Esophagus muscularis mucosa (tissue), 3 donors: ENCODE results near the gene RNF222.

Experiments used
- CTCF ChIP-seq, 3 experiments: fragments of 200-600 bp in 2 of 3; fragments of 450-650 bp in 1 of 3; sonication (generic) in 2 of 3; IDR thresholded peaks; one replicate each; pipeline ENCODE4 v1.5.1; 2017 to 2019; ENCODE audit warnings: antibody characterized with exemption in 3 of 3, mild to moderate bottlenecking in 2 of 3, moderate library complexity in 1 of 3
- POLR2A ChIP-seq: fragments of 450-650 bp; IDR thresholded peaks from one replicate; pipeline ENCODE4 v1.6.1; 2017; ENCODE audit warnings: antibody characterized with exemption, moderate library complexity, mild to moderate bottlenecking, low read depth
- POLR2AphosphoS5 ChIP-seq, 2 donors: sonication (generic); formaldehyde crosslinking; IDR thresholded peaks; one replicate each; pipeline ENCODE4 v1.6.1; 2017; ENCODE audit warnings: antibody characterized with exemption in 2 of 2

GRCh38 chr17:8419305-8419704 lies 21.7 kb upstream of the RNF222 start:
- TF ChIP-seq CTCF (IDR thresholded peaks at IDR 0.05) (no peak), POLR2A (no peak), POLR2AphosphoS5 (IDR thresholded peaks at IDR 0.05) (no peak)
